CD14-positive monocyte (primary cell): ENCODE results near the gene COPB2. TPM values are rescaled to one million over a fixed set of nuclear protein-coding genes. Genes with fewer than 3 reads are reported as not detected.

Experiments
- DNase-seq, 3 donors: peaks; one replicate each; pipeline ENCODE4 v3.0.0-alpha.2; 2011 to 2022
- H2AFZ ChIP-seq: 2 replicates; pipeline ENCODE4 v1.6.0; 2012; ENCODE audit warnings: mild to moderate bottlenecking, low read depth, low read length, inconsistent platforms; ENCODE audit not compliant: insufficient read depth, poor library complexity, severe bottlenecking
- H3K27ac ChIP-seq, 2 donors: 1 replicate in 1 of 2; 2 replicates in 1 of 2; pipeline ENCODE4 v1.5.1; 2012 to 2013; ENCODE audit warnings: low read length in 2 of 2, control low read depth in 1 of 2, inconsistent platforms in 1 of 2, low read depth in 1 of 2, mild to moderate bottlenecking in 1 of 2
- H3K27me3 ChIP-seq, 2 donors: one replicate each; pipeline versions ENCODE4 v1.6.0 to v1.6.1; 2011 to 2013; ENCODE audit warnings: low read length in 2 of 2; ENCODE audit not compliant: control insufficient read depth in 2 of 2, insufficient read depth in 2 of 2
- H3K36me3 ChIP-seq, 2 donors: replicated peaks in 1 of 2; 1 replicate in 1 of 2; 2 replicates in 1 of 2; pipeline versions ENCODE4 v1.5.1 to v1.6.1; 2012 to 2013; ENCODE audit warnings: low read length in 2 of 2, control low read depth in 1 of 2, inconsistent platforms in 1 of 2, mild to moderate bottlenecking in 1 of 2; ENCODE audit not compliant: insufficient read depth in 2 of 2, control insufficient read depth in 1 of 2
- H3K4me1 ChIP-seq, 2 donors: 1 replicate in 1 of 2; 2 replicates in 1 of 2; pipeline versions ENCODE4 v1.5.1 to v1.6.1; 2012 to 2013; ENCODE audit warnings: low read length in 2 of 2, control low read depth in 1 of 2, inconsistent platforms in 1 of 2, mild to moderate bottlenecking in 1 of 2, moderate library complexity in 1 of 2; ENCODE audit not compliant: insufficient read depth in 2 of 2, control insufficient read depth in 1 of 2
- H3K4me2 ChIP-seq: replicated peaks from 2 replicates; pipeline ENCODE3; 2012; ENCODE audit warnings: low read length, moderate library complexity, mild to moderate bottlenecking; ENCODE audit not compliant: poor library complexity, severe bottlenecking; ENCODE audit errors: extremely low read depth
- H3K4me3 ChIP-seq, 3 experiments: fragments of 200-600 bp in 1 of 3; sonication (generic) in 1 of 3; replicated peaks in 1 of 3; 1 replicate in 2 of 3; 2 replicates in 1 of 3; pipeline ENCODE4 v1.5.1; 2011 to 2013; ENCODE audit warnings: low read length in 3 of 3, mild to moderate bottlenecking in 3 of 3, control low read depth in 2 of 3, low read depth in 2 of 3, inconsistent platforms in 1 of 3, moderate library complexity in 1 of 3
- H3K79me2 ChIP-seq: 2 replicates; pipeline ENCODE4 v1.6.0; 2012; ENCODE audit warnings: mild to moderate bottlenecking, control low read depth, inconsistent platforms, low read length, moderate library complexity; ENCODE audit not compliant: insufficient read depth
- H3K9ac ChIP-seq: 2 replicates; pipeline ENCODE4 v1.6.0; 2017; ENCODE audit warnings: low read length, mild to moderate bottlenecking; ENCODE audit not compliant: insufficient read depth, poor library complexity, severe bottlenecking
- H3K9me3 ChIP-seq, 2 donors: replicated peaks in 1 of 2; 1 replicate in 1 of 2; 2 replicates in 1 of 2; pipeline versions ENCODE4 v1.5.1 to v1.6.1; 2012 to 2013; ENCODE audit warnings: low read length in 2 of 2, control low read depth in 1 of 2; ENCODE audit not compliant: control insufficient read depth in 1 of 2, insufficient read depth in 1 of 2
- H4K20me1 ChIP-seq: 2 replicates; pipeline ENCODE4 v1.6.0; 2012; ENCODE audit warnings: mild to moderate bottlenecking, low read length, control low read depth, moderate library complexity; ENCODE audit not compliant: insufficient read depth
- H3K27ac Mint-ChIP-seq, 7 donors: one replicate each; pipeline ENCODE4 v1.8.0; 2020; ENCODE audit warnings: mild to moderate bottlenecking in 7 of 7, mixed read lengths in 7 of 7, moderate library complexity in 6 of 7, inconsistent platforms in 2 of 7
- H3K27me3 Mint-ChIP-seq, 3 donors: one replicate each; pipeline ENCODE4 v1.8.0; 2021 to 2022; ENCODE audit warnings: low read depth in 3 of 3, mild to moderate bottlenecking in 3 of 3, mixed read lengths in 3 of 3, moderate library complexity in 3 of 3, inconsistent platforms in 1 of 3
- H3K36me3 Mint-ChIP-seq, 2 donors: one replicate each; pipeline ENCODE4 v1.8.0; 2020; ENCODE audit warnings: mixed read lengths in 2 of 2, inconsistent platforms in 1 of 2, mild to moderate bottlenecking in 1 of 2
- H3K4me1 Mint-ChIP-seq: one replicate; pipeline ENCODE4 v1.8.0; 2020; ENCODE audit warnings: mild to moderate bottlenecking, mixed read lengths
- H3K4me3 Mint-ChIP-seq, 2 donors: one replicate each; pipeline ENCODE4 v1.8.0; 2020; ENCODE audit warnings: mild to moderate bottlenecking in 2 of 2, mixed read lengths in 2 of 2, moderate library complexity in 1 of 2
- H3K9me3 Mint-ChIP-seq, 7 donors: one replicate each; pipeline ENCODE4 v1.8.0; 2020 to 2022; ENCODE audit warnings: mixed read lengths in 7 of 7, mild to moderate bottlenecking in 6 of 7, moderate library complexity in 6 of 7, inconsistent platforms in 2 of 7
- CTCF ChIP-seq: fragments of 200-600 bp; IDR thresholded peaks from one replicate; pipeline ENCODE4 v1.8.0; 2022; ENCODE audit warnings: antibody characterized with exemption, mild to moderate bottlenecking
- WGBS: methylation state at CpG from one replicate; pipeline ENCODE4 v1.1.5; 2013; ENCODE audit warnings: missing lambda C conversion rate; ENCODE audit not compliant: insufficient coverage; 5-methylcytosine and 5-hydroxymethylcytosine counted together
- intact Hi-C, 2 donors: fragments of 100-400 bp; cut with micrococcal nuclease; formaldehyde crosslinking; loops; one replicate each; pipeline versions ENCODE4 v1.15.0 to v1.15.1; 2023
- polyA plus RNA-seq, 3 donors: library from polyadenylated mRNA; depleted of rRNA in 1 of 3; unstranded in 2 of 3; stranded (reverse) in 1 of 3; fragments of 300-500 nt in 2 of 3; fragments of >200 nt in 1 of 3; fragmentation: Illumina TruSeq in 2 of 3; gene quantifications; 1 replicate in 2 of 3; 2 replicates in 1 of 3; pipeline ENCODE4 v1.2.3, GENCODE V29; 2012 to 2021

The COPB2 gene
- polyA plus RNA-seq, 3 donors: 22.6 to 95.6 (median 76.9) TPM

GRCh38 chr3:139326131-139326530, 63.3 kb downstream of the COPB2 start:
- H3K36me3 ChIP-seq: no peaks in the 10 kb centered on the region
- no peaks in the 10 kb centered on the region for H3K27me3 ChIP-seq
- no peak for DNase-seq
- no peak overlapping the region for H3K27ac Mint-ChIP-seq
- no peaks in the 10 kb centered on the region for H3K9me3 Mint-ChIP-seq
- H4K20me1 ChIP-seq: no peaks in the 10 kb centered on the region
- peaks cover 2 to 16% (median 9%) of the 10 kb centered on the region in 3 donors for H3K27me3 Mint-ChIP-seq
- no peak overlapping the region for H3K4me3 Mint-ChIP-seq
- no peaks in the 10 kb centered on the region for H3K36me3 Mint-ChIP-seq
- H3K27ac ChIP-seq: no peak overlapping the region
- H3K79me2 ChIP-seq: no peaks in the 10 kb centered on the region
- 100% methylated on average over 1 of the region's 5 CpGs for WGBS
- TF ChIP-seq CTCF: no peak
- H3K4me3 ChIP-seq: no peak overlapping the region
- no peak overlapping the region for H3K9ac ChIP-seq
- H3K4me1 ChIP-seq: peaks cover 0 to 7% of the 10 kb centered on the region in 2 donors
- intact Hi-C loops: loop anchor here (5.0 kb wide), 2 partner anchors 214 to 384 kb away; no protein-coding TSS in a partner anchor
- no peak overlapping the region for H2AFZ ChIP-seq
- H3K4me1 Mint-ChIP-seq: peaks cover 8% of the 10 kb centered on the region
- H3K9me3 ChIP-seq: no peaks in the 10 kb centered on the region
- no peak overlapping the region for H3K4me2 ChIP-seq

- H3K36me3 ChIP-seq: no peaks in the 10 kb centered on the region
- H3K4me2 ChIP-seq: no peak overlapping the region
- DNase-seq: no peak
- no peak for TF ChIP-seq CTCF
- H3K79me2 ChIP-seq: no peaks in the 10 kb centered on the region
- H4K20me1 ChIP-seq: no peaks in the 10 kb centered on the region
- 100% methylated on average over 2 of the region's 3 CpGs for WGBS
- no peak overlapping the region for H3K9ac ChIP-seq
- H3K4me1 ChIP-seq: peaks cover 0 to 7% of the 10 kb centered on the region in 2 donors
- no peaks in the 10 kb centered on the region for H3K9me3 ChIP-seq
- intact Hi-C loops: loop anchor here (5.0 kb wide), 2 partner anchors 213 to 383 kb away; no protein-coding TSS in a partner anchor
- H3K4me3 ChIP-seq: no peak overlapping the region
- H3K4me3 Mint-ChIP-seq: no peak overlapping the region
- H3K27me3 ChIP-seq: no peaks in the 10 kb centered on the region
- no peak overlapping the region for H3K27ac ChIP-seq
- no peak overlapping the region for H3K27ac Mint-ChIP-seq
- peaks cover 8% of the 10 kb centered on the region for H3K4me1 Mint-ChIP-seq
- no peaks in the 10 kb centered on the region for H3K36me3 Mint-ChIP-seq
- H3K9me3 Mint-ChIP-seq: no peaks in the 10 kb centered on the region
- H3K27me3 Mint-ChIP-seq: peaks cover 2 to 14% (median 9%) of the 10 kb centered on the region in 3 donors
- H2AFZ ChIP-seq: no peak overlapping the region
Observed at GRCh38 chr3:139325551-139325950, 63.9 kb downstream of the COPB2 start.
